ENCODE measurements around the gene TMOD1. TPM values are rescaled to one million over a fixed set of nuclear protein-coding genes. Genes with fewer than 3 reads are reported as not detected.

Gene TMOD1
- total and polyA plus RNA-seq, 9 donors, result 37.1 to 77.2 (median 64.0) TPM

DNA sequence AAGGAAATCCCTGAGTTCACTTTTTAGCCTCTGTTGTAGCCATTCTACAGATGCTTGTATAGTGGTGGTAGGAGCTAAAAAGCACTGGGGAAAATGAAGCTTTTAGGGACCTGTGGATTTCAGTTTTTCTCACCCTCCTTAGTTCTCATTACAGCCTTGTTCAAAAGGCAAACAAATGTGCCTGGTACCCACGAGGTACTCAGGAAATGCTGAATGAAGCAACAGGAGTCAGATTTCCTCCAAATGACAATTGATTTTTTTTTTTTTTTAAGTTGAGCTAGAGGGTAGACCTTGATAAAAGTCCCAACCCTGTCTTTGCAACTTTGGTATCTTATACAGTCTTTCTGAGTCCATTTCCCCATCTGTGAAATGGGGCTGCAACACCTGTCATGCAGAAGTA is 21.3 kb upstream of the TMOD1 start:
- Histone ChIP-seq H3K4me1 (ENCODE audit: insufficient read depth) (no peaks in the 10 kb centered on the region), H3K9me3 (no peaks in the 10 kb centered on the region), H3K27me3 (no peaks in the 10 kb centered on the region), H3K27ac (no peak overlapping the region), H3K4me3 (no peak overlapping the region), H3K36me3 (no peaks in the 10 kb centered on the region)
- TF ChIP-seq POLR2A (IDR thresholded peaks at IDR 0.05) (no peak), EP300 (IDR thresholded peaks at IDR 0.05) (no peak)
- TF ChIP-seq, protein P1, sequence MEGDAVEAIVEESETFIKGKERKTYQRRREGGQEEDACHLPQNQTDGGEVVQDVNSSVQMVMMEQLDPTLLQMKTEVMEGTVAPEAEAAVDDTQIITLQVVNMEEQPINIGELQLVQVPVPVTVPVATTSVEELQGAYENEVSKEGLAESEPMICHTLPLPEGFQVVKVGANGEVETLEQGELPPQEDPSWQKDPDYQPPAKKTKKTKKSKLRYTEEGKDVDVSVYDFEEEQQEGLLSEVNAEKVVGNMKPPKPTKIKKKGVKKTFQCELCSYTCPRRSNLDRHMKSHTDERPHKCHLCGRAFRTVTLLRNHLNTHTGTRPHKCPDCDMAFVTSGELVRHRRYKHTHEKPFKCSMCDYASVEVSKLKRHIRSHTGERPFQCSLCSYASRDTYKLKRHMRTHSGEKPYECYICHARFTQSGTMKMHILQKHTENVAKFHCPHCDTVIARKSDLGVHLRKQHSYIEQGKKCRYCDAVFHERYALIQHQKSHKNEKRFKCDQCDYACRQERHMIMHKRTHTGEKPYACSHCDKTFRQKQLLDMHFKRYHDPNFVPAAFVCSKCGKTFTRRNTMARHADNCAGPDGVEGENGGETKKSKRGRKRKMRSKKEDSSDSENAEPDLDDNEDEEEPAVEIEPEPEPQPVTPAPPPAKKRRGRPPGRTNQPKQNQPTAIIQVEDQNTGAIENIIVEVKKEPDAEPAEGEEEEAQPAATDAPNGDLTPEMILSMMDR (IDR thresholded peaks at IDR 0.05), result no peak
- DNase-seq, result no peak
- intact Hi-C loops (cut with DNase I), result no loop called here
- WGBS, 3 donors, result 56 to 62% (median 61%) methylated on average over 1 of the region's 1 CpG

DNA sequence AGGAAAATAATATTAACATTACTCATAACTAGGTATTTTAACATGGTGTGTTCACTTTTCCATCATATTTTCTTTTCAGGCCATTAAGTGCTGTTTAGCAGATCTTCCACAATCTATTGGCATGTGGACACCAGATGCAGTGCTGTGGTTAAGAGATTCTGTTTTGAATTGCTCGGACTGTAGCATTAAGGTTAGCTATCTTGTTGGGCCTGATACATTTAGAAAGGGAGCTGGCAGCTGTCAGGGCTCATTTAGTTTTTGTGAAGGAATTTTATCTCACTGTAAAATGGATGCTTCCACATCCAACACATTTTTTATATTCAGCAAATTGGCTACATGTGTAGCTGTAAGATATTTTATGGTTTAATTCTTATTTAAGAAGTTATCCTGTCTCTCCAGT is 20.7 kb upstream of the TMOD1 start:
- intact Hi-C loops (cut with DNase I), result no loop called here
- WGBS, 3 donors, result 41 to 70% (median 67%) methylated on average over 1 of the region's 1 CpG
- no peaks in the 10 kb centered on the region for H3K27me3 ChIP-seq
- DNase-seq, result no peak
- no peak overlapping the region for H3K27ac ChIP-seq
- no peaks in the 10 kb centered on the region for H3K9me3 ChIP-seq
- no peaks in the 10 kb centered on the region for H3K36me3 ChIP-seq
- no peaks in the 10 kb centered on the region for H3K4me1 ChIP-seq (ENCODE audit: insufficient read depth)
- no peak overlapping the region for H3K4me3 ChIP-seq
- TF ChIP-seq POLR2A (IDR thresholded peaks at IDR 0.05) (no peak), EP300 (IDR thresholded peaks at IDR 0.05) (no peak)
- TF ChIP-seq, protein P1 (IDR thresholded peaks at IDR 0.05), result no peak

DNA sequence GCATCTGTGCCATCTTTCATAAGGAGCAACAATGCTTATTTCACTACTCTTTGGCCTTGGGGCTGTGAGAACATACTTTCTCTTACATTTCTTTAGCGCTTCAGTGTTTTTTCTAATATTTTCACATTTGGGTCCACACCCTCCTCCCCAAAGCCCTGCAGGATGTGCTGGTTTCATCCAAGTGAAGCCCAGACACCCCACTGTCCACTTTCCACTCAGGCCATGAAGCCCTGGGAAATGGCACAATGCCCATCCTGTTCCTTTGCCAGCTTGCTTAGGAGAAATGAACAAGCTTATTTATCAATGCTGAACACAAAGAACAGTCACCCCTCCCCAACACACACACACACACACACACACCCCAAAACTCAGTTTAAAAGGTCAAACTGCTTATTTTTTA is 17.3 kb upstream of the TMOD1 start:
- Histone ChIP-seq H3K4me1 (ENCODE audit: insufficient read depth) (no peaks in the 10 kb centered on the region), H3K36me3 (no peaks in the 10 kb centered on the region), H3K9me3 (no peaks in the 10 kb centered on the region), H3K27me3 (no peaks in the 10 kb centered on the region), H3K27ac (no peak overlapping the region), H3K4me3 (no peak overlapping the region)
- whole genome bisulfite sequencing, 3 donors, result 77 to 94% (median 93%) methylated on average over 1 of the region's 1 CpG
- TF ChIP-seq, protein P1 (IDR thresholded peaks at IDR 0.05), result no peak
- no peak for TF ChIP-seq EP300 (IDR thresholded peaks at IDR 0.05)
- intact Hi-C loops (cut with DNase I), result no loop called here
- DNase-seq, result no peak

DNA sequence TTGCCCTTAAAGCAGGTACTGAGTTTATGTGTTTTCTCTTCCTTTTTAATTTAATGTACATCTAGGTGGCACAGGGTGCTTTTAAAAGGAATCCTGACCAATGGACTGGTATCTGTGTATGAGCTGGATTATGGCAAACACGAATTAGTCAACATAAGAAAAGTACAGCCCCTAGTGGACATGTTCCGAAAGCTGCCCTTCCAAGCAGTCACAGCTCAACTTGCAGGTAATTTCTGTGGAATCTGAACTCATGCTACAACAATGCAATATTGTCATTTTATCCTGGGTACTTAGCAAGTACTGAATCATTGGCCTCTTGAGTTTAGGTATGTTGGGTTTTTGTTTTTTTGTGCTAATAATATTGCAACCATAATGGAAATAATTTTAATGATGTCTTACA is 14.4 kb upstream of the TMOD1 start:
- no peak overlapping the region for H3K27ac ChIP-seq
- H3K4me1 ChIP-seq (ENCODE audit: insufficient read depth), result no peaks in the 10 kb centered on the region
- no peak for DNase-seq
- TF ChIP-seq EP300 (IDR thresholded peaks at IDR 0.05), result no peak
- TF ChIP-seq, protein P1 (IDR thresholded peaks at IDR 0.05), result no peak
- no peak for TF ChIP-seq POLR2A (IDR thresholded peaks at IDR 0.05)
- intact Hi-C loops (cut with DNase I), result no loop called here
- no peak overlapping the region for H3K4me3 ChIP-seq
- WGBS, 3 donors, result 84 to 86% (median 85%) methylated on average over 2 of the region's 2 CpGs
- H3K27me3 ChIP-seq, result no peaks in the 10 kb centered on the region
- H3K36me3 ChIP-seq, result no peaks in the 10 kb centered on the region
- H3K9me3 ChIP-seq, result no peaks in the 10 kb centered on the region

DNA sequence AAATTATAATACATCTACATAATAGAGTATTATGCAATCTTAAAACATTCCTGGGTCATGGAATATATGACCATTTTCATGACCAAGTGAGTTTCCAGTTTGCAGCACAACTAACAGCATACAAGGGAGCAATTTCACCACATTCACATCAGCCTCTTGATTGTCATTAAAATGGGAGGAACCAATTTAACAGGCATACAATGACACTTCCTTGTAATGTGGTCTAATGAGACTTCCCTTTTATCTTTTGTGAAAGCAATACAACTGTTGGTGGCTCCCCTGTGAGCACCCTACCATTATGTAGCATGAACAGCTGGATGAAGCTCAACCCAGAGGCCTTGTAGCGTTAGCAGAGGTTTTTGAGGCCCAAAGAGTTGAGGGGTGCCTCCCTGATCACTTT is 13.6 kb upstream of the TMOD1 start:
- 85 to 90% (median 90%) methylated on average over 1 of the region's 1 CpG for WGBS, 3 donors
- Histone ChIP-seq H3K36me3 (no peaks in the 10 kb centered on the region), H3K9me3 (no peaks in the 10 kb centered on the region), H3K4me1 (ENCODE audit: insufficient read depth) (no peaks in the 10 kb centered on the region), H3K4me3 (no peak overlapping the region), H3K27me3 (no peaks in the 10 kb centered on the region), H3K27ac (no peak overlapping the region)
- intact Hi-C loops (cut with DNase I), result no loop called here
- DNase-seq, result no peak
- TF ChIP-seq EP300 (IDR thresholded peaks at IDR 0.05) (no peak), POLR2A (IDR thresholded peaks at IDR 0.05) (no peak)
- TF ChIP-seq, protein P1 (IDR thresholded peaks at IDR 0.05), result no peak
